ENCODE data around the gene LDLRAD3.
A peak's percentile ranks its signal among the peaks of the same experiment; 100 is the strongest.
"Not testable (repeated sequence)": the region's sequence is repeated elsewhere in the genome, so short reads cannot be mapped to it uniquely, and the experiment has no call there.

Gene LDLRAD3

GRCh38 chr11:36038541-36038940 lies 94.7 kb downstream of the LDLRAD3 start:
- no peak for DNase-seq (ENCODE audit: low read depth)
- no peak overlapping the region for H3K4me3 ChIP-seq (ENCODE audit: low read depth, low read length)
- TF ChIP-seq, protein P1, sequence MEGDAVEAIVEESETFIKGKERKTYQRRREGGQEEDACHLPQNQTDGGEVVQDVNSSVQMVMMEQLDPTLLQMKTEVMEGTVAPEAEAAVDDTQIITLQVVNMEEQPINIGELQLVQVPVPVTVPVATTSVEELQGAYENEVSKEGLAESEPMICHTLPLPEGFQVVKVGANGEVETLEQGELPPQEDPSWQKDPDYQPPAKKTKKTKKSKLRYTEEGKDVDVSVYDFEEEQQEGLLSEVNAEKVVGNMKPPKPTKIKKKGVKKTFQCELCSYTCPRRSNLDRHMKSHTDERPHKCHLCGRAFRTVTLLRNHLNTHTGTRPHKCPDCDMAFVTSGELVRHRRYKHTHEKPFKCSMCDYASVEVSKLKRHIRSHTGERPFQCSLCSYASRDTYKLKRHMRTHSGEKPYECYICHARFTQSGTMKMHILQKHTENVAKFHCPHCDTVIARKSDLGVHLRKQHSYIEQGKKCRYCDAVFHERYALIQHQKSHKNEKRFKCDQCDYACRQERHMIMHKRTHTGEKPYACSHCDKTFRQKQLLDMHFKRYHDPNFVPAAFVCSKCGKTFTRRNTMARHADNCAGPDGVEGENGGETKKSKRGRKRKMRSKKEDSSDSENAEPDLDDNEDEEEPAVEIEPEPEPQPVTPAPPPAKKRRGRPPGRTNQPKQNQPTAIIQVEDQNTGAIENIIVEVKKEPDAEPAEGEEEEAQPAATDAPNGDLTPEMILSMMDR (IDR thresholded peaks at IDR 0.05; ENCODE audit: low read depth, low read length, missing control alignments), result no peak
- in situ Hi-C loops (cut with HindIII; ENCODE audit: low sequenced_read_pairs), result no loop called here

GRCh38 chr11:36039471-36039870 lies 95.6 kb downstream of the LDLRAD3 start:
- DNase-seq (ENCODE audit: low read depth), result no peak
- TF ChIP-seq, protein P1 (IDR thresholded peaks at IDR 0.05; ENCODE audit: low read depth, low read length, missing control alignments), result no peak
- in situ Hi-C loops (cut with HindIII; ENCODE audit: low sequenced_read_pairs), result no loop called here

GRCh38 chr11:36041988-36042611 lies 98.2 kb downstream of the LDLRAD3 start:
- in situ Hi-C loops (cut with HindIII; ENCODE audit: low sequenced_read_pairs), result no loop called here

More at GRCh38 chr11:36039471-36039870, 95.6 kb downstream of the LDLRAD3 start:
- H3K4me3 ChIP-seq (ENCODE audit: low read depth, low read length), result no peak overlapping the region

DNA sequence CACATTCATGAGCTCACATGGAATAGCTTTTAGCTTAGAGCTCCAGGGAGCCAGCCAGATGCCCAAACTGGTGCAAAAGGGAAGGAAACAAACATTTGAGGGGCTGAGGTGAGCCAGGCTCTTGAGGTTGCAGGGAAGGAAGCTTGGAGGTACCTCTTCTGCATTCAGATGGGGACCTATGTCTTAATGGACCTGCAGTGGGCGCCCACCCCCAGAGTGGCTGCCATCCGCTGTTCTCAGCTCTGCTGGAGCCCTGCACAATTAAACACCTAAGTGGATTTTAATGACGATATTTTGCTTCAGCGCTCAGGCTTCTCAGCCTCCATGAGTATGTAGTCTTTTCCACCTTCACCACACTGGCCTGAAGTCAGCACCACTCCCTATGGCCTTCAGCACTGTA lies 100.8 kb downstream of the LDLRAD3 start:
- TF ChIP-seq, protein P1 (IDR thresholded peaks at IDR 0.05; ENCODE audit: low read depth, low read length, missing control alignments), result no peak
- DNase-seq (ENCODE audit: low read depth), result no peak
- in situ Hi-C loops (cut with HindIII; ENCODE audit: low sequenced_read_pairs), result no loop called here
- H3K4me3 ChIP-seq (ENCODE audit: low read depth, low read length), result no peak overlapping the region

More at GRCh38 chr11:36041988-36042611, 98.2 kb downstream of the LDLRAD3 start:
- no peak overlapping the region for H3K4me3 ChIP-seq (ENCODE audit: low read depth, low read length)
- no peak for DNase-seq (ENCODE audit: low read depth)
- TF ChIP-seq, protein P1 (IDR thresholded peaks at IDR 0.05; ENCODE audit: low read depth, low read length, missing control alignments), result peak; percentile 52

DNA sequence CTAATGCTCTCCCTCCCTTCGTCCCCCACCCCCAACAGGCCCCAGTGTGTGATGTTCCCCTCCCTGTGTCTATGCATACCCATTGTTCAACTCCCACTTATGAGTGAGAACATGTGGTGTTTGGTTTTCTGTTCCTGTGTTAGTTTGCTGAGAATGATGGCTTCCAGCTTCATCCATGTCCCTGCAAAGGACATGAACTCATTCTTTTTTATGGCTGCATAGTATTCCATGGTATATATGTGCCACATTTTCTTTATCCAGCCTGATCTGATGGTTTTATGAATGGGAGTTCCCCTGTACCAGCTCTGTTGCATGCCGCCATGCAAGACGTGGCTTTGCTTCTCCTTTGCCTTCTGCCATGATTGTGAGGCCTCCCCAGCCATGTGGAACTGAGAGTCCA lies 102.1 kb downstream of the LDLRAD3 start:
- H3K4me3 ChIP-seq (ENCODE audit: low read depth, low read length); DNase-seq (ENCODE audit: low read depth); in situ Hi-C loops (cut with HindIII; ENCODE audit: low sequenced_read_pairs): not testable (repeated sequence)

- in situ Hi-C loops (cut with HindIII; ENCODE audit: low sequenced_read_pairs), result no loop called here
- TF ChIP-seq, protein P1 (IDR thresholded peaks at IDR 0.05; ENCODE audit: low read depth, low read length, missing control alignments), result no peak
- no peak for DNase-seq (ENCODE audit: low read depth)
- H3K4me3 ChIP-seq (ENCODE audit: low read depth, low read length), result no peak overlapping the region
Observed at GRCh38 chr11:36046932-36047331, 103.1 kb downstream of the LDLRAD3 start.

GRCh38 chr11:36047344-36047743 lies 103.5 kb downstream of the LDLRAD3 start:
- no peak overlapping the region for H3K4me3 ChIP-seq (ENCODE audit: low read depth, low read length)
- no peak for DNase-seq (ENCODE audit: low read depth)
- TF ChIP-seq, protein P1 (IDR thresholded peaks at IDR 0.05; ENCODE audit: low read depth, low read length, missing control alignments), result no peak
- in situ Hi-C loops (cut with HindIII; ENCODE audit: low sequenced_read_pairs), result no loop called here

Data from astrocyte of the cerebellum (primary cell).